Hematopoietic multipotent progenitor cell treated with erythropoietin and hydrocortisone succinate and interleukin-3 and kit ligand, for 17 days (in vitro differentiated cells): ENCODE measurements around the gene HOXA1.

Source experiments
- DNase-seq: peaks from one replicate; pipeline ENCODE4 v3.0.0-alpha.2; 2015; ENCODE audit warnings: low spot score

Gene HOXA1

GRCh38 chr7:27091941-27092818, 3.6 kb downstream of the HOXA1 start:
- no peak for DNase-seq

- DNase-seq = no peak
These were observed 4.7 kb downstream of the HOXA1 start for GRCh38 chr7:27091105-27091504.

- DNase-seq = no peak
These were observed 7.5 kb downstream of the HOXA1 start for GRCh38 chr7:27088002-27088922.

- no peak for DNase-seq
These were observed 12.2 kb downstream of the HOXA1 start for GRCh38 chr7:27083646-27084045.

GRCh38 chr7:27082171-27082570, 13.6 kb downstream of the HOXA1 start:
- DNase-seq = no peak

GRCh38 chr7:27080844-27081436, 14.9 kb downstream of the HOXA1 start:
- DNase-seq = no peak

GRCh38 chr7:27079234-27079975, 16.4 kb downstream of the HOXA1 start:
- DNase-seq = no peak

- no peak for DNase-seq
These were observed 17.1 kb downstream of the HOXA1 start for GRCh38 chr7:27078616-27079233.

GRCh38 chr7:27073076-27073475, 22.7 kb downstream of the HOXA1 start:
- DNase-seq = no peak

- DNase-seq = no peak
These were observed 24.0 kb downstream of the HOXA1 start for GRCh38 chr7:27071622-27072390.

GRCh38 chr7:27068259-27068658, 27.5 kb downstream of the HOXA1 start:
- no peak for DNase-seq

GRCh38 chr7:27066148-27066547, 29.7 kb downstream of the HOXA1 start:
- DNase-seq = no peak

GRCh38 chr7:27065709-27066108, 30.1 kb downstream of the HOXA1 start:
- DNase-seq = no peak

- DNase-seq = no peak
These were observed 31.1 kb downstream of the HOXA1 start for GRCh38 chr7:27064661-27065060.

GRCh38 chr7:27064159-27064558, 31.6 kb downstream of the HOXA1 start:
- DNase-seq = no peak

GRCh38 chr7:27062946-27063345, 32.9 kb downstream of the HOXA1 start:
- no peak for DNase-seq

GRCh38 chr7:27053153-27053552, 42.6 kb downstream of the HOXA1 start:
- DNase-seq = no peak

GRCh38 chr7:27051451-27051850, 44.3 kb downstream of the HOXA1 start:
- DNase-seq = no peak

- DNase-seq = no peak
These were observed 47.4 kb downstream of the HOXA1 start for GRCh38 chr7:27048438-27048837.

GRCh38 chr7:27046854-27047549, 48.8 kb downstream of the HOXA1 start:
- DNase-seq = no peak
